KMS-11 (cell line): ENCODE data around the gene EPHB1.

Experiments
- H2AFZ ChIP-seq: fragments of 200-600 bp; sonication (generic); 2 replicates; pipeline ENCODE4 v1.6.1; 2016; ENCODE audit warnings: antibody characterized with exemption, mixed run types, low read depth
- H3K27ac ChIP-seq: fragments of 200-600 bp; sonication (generic); 2 replicates; pipeline ENCODE4 v1.6.1; 2016; ENCODE audit warnings: mild to moderate bottlenecking, mixed run types
- H3K27me3 ChIP-seq: fragments of 200-600 bp; sonication (generic); 2 replicates; pipeline ENCODE4 v1.6.1; 2017; ENCODE audit warnings: mild to moderate bottlenecking, low read depth, mixed run types, moderate library complexity; ENCODE audit not compliant: insufficient read depth
- H3K36me3 ChIP-seq: fragments of 200-600 bp; sonication (generic); 2 replicates; pipeline ENCODE4 v1.6.1; 2017; ENCODE audit warnings: mild to moderate bottlenecking, mixed run types; ENCODE audit not compliant: insufficient read depth
- H3K4me1 ChIP-seq: fragments of 200-600 bp; sonication (generic); 2 replicates; pipeline ENCODE4 v1.6.1; 2016; ENCODE audit warnings: mild to moderate bottlenecking, low read depth, mixed run types; ENCODE audit not compliant: poor library complexity, severe bottlenecking
- H3K4me2 ChIP-seq: fragments of 200-600 bp; sonication (generic); 2 replicates; pipeline ENCODE4 v1.7.0; 2016; ENCODE audit warnings: mild to moderate bottlenecking, mixed run types
- H3K4me3 ChIP-seq: fragments of 200-600 bp; sonication (generic); IDR thresholded peaks from 2 replicates; pipeline ENCODE4 v1.6.1; 2017; ENCODE audit warnings: low read depth, low read length, mixed read lengths; ENCODE audit not compliant: insufficient read depth
- H3K79me2 ChIP-seq: fragments of 200-600 bp; sonication (generic); 2 replicates; pipeline ENCODE4 v1.6.1; 2016; ENCODE audit warnings: low read depth, mixed run types; ENCODE audit not compliant: insufficient read depth
- H3K9ac ChIP-seq: fragments of 200-600 bp; sonication (generic); 2 replicates; pipeline ENCODE4 v1.6.1; 2016; ENCODE audit warnings: mild to moderate bottlenecking, mixed run types
- H4K20me1 ChIP-seq: fragments of 200-600 bp; sonication (generic); 2 replicates; pipeline ENCODE4 v1.6.1; 2016; ENCODE audit warnings: mild to moderate bottlenecking, mixed run types; ENCODE audit not compliant: insufficient read depth
- CTCF ChIP-seq: fragments of 200-600 bp; sonication (generic); conservative IDR thresholded peaks from 2 replicates; pipeline ENCODE4 v1.6.1; 2017; ENCODE audit warnings: low read depth, mild to moderate bottlenecking, antibody characterized with exemption, low read length, moderate library complexity, mixed read lengths

Gene EPHB1

GRCh38 chr3:134769287-134769868 lies 25.7 kb upstream of the EPHB1 start:
- no peaks in the 10 kb centered on the region for H3K27me3 ChIP-seq
- no peak overlapping the region for H3K27ac ChIP-seq
- H4K20me1 ChIP-seq, result no peaks in the 10 kb centered on the region
- H3K9ac ChIP-seq, result no peak overlapping the region
- no peaks in the 10 kb centered on the region for H3K4me1 ChIP-seq
- no peaks in the 10 kb centered on the region for H3K36me3 ChIP-seq
- no peak overlapping the region for H2AFZ ChIP-seq
- no peak overlapping the region for H3K4me2 ChIP-seq
- no peak for TF ChIP-seq CTCF
- no peaks in the 10 kb centered on the region for H3K79me2 ChIP-seq
- no peak overlapping the region for H3K4me3 ChIP-seq

GRCh38 chr3:134772011-134772410 lies 23.0 kb upstream of the EPHB1 start:
- Histone ChIP-seq H4K20me1 (no peaks in the 10 kb centered on the region), H3K27me3 (no peaks in the 10 kb centered on the region), H3K4me3 (no peak overlapping the region), H3K79me2 (no peaks in the 10 kb centered on the region), H3K36me3 (no peaks in the 10 kb centered on the region), H3K9ac (no peak overlapping the region), H3K4me2 (no peak overlapping the region), H3K27ac (no peak overlapping the region), H3K4me1 (peaks cover 2% of the 10 kb centered on the region), H2AFZ (no peak overlapping the region)
- TF ChIP-seq CTCF, result no peak

- no peak overlapping the region for H3K4me3 ChIP-seq
- no peak overlapping the region for H3K4me2 ChIP-seq
- H4K20me1 ChIP-seq, result no peaks in the 10 kb centered on the region
- no peak overlapping the region for H2AFZ ChIP-seq
- H3K9ac ChIP-seq, result no peak overlapping the region
- peaks cover 7% of the 10 kb centered on the region for H3K4me1 ChIP-seq
- no peaks in the 10 kb centered on the region for H3K79me2 ChIP-seq
- H3K36me3 ChIP-seq, result no peaks in the 10 kb centered on the region
- TF ChIP-seq CTCF, result no peak
- no peaks in the 10 kb centered on the region for H3K27me3 ChIP-seq
- H3K27ac ChIP-seq, result no peak overlapping the region
These were observed 22.5 kb upstream of the EPHB1 start for GRCh38 chr3:134772591-134772990.

GRCh38 chr3:134775831-134776230 lies 19.2 kb upstream of the EPHB1 start:
- TF ChIP-seq CTCF, result no peak
- Histone ChIP-seq H3K36me3 (no peaks in the 10 kb centered on the region), H3K79me2 (no peaks in the 10 kb centered on the region), H3K27ac (no peak overlapping the region), H3K4me3 (no peak overlapping the region), H3K4me1 (peaks cover 11% of the 10 kb centered on the region), H3K9ac (no peak overlapping the region), H3K4me2 (no peak overlapping the region), H4K20me1 (no peaks in the 10 kb centered on the region), H2AFZ (no peak overlapping the region), H3K27me3 (no peaks in the 10 kb centered on the region)

GRCh38 chr3:134776518-134776917 lies 18.5 kb upstream of the EPHB1 start:
- Histone ChIP-seq H3K27ac (no peak overlapping the region), H3K36me3 (no peaks in the 10 kb centered on the region), H3K9ac (no peak overlapping the region), H2AFZ (no peak overlapping the region), H3K4me1 (peaks cover 11% of the 10 kb centered on the region), H3K4me2 (no peak overlapping the region), H3K79me2 (no peaks in the 10 kb centered on the region), H3K27me3 (no peaks in the 10 kb centered on the region), H4K20me1 (no peaks in the 10 kb centered on the region), H3K4me3 (no peak overlapping the region)
- no peak for TF ChIP-seq CTCF
